Natural killer cell (primary cell): ENCODE measurements around the gene CDC42SE1. TPM values are rescaled to one million over a fixed set of nuclear protein-coding genes. Genes with fewer than 3 reads are reported as not detected.

Experiments used
- ATAC-seq, 3 donors: fragments of 150-1000 bp in 2 of 3; fragments of 200-7000 bp in 1 of 3; cut with Tn5 transposase; 1 replicate in 1 of 3; 2 replicates in 2 of 3; pipeline ENCODE4 v1.10.0; 2021; ENCODE audit warnings: mild to moderate bottlenecking in 2 of 3, moderate library complexity in 2 of 3
- DNase-seq, 2 donors: peaks; one replicate each; pipeline versions ENCODE4 v3.0.0 to v3.0.0-alpha.2; 2013 to 2021; ENCODE audit warnings: mixed read lengths in 1 of 2
- H3K27ac ChIP-seq: one replicate; pipeline ENCODE4 v1.5.1; 2013; ENCODE audit warnings: mild to moderate bottlenecking, low read length
- H3K27me3 ChIP-seq: one replicate; pipeline ENCODE4 v1.6.1; 2013; ENCODE audit warnings: low read length; ENCODE audit not compliant: control insufficient read depth, insufficient read depth
- H3K36me3 ChIP-seq: one replicate; pipeline ENCODE4 v1.6.1; 2013; ENCODE audit warnings: low read length; ENCODE audit not compliant: control insufficient read depth, insufficient read depth
- H3K4me1 ChIP-seq: one replicate; pipeline ENCODE4 v1.6.1; 2013; ENCODE audit warnings: low read length; ENCODE audit not compliant: control insufficient read depth, insufficient read depth
- H3K4me3 ChIP-seq: one replicate; pipeline ENCODE4 v1.5.1; 2013; ENCODE audit warnings: low read length
- H3K9me3 ChIP-seq: one replicate; pipeline ENCODE4 v1.6.1; 2013; ENCODE audit warnings: low read length; ENCODE audit not compliant: control insufficient read depth, insufficient read depth
- H3K27ac Mint-ChIP-seq, 2 donors: one replicate each; pipeline ENCODE4 v1.8.0; 2022; ENCODE audit warnings: mild to moderate bottlenecking in 2 of 2, mixed read lengths in 2 of 2, moderate library complexity in 1 of 2
- H3K27me3 Mint-ChIP-seq, 2 donors: one replicate each; pipeline ENCODE4 v1.8.0; 2022; ENCODE audit warnings: low read depth in 2 of 2, mixed read lengths in 2 of 2
- H3K36me3 Mint-ChIP-seq: one replicate; pipeline ENCODE4 v1.8.0; 2022; ENCODE audit warnings: mixed read lengths
- H3K4me1 Mint-ChIP-seq, 2 donors: one replicate each; pipeline ENCODE4 v1.8.0; 2022; ENCODE audit warnings: mixed read lengths in 2 of 2
- H3K4me3 Mint-ChIP-seq: one replicate; pipeline ENCODE4 v1.8.0; 2022; ENCODE audit warnings: mild to moderate bottlenecking, moderate library complexity, mixed read lengths
- H3K9me3 Mint-ChIP-seq, 2 donors: one replicate each; pipeline ENCODE4 v1.8.0; 2022; ENCODE audit warnings: mixed read lengths in 2 of 2
- CTCF ChIP-seq: fragments of 200-600 bp; IDR thresholded peaks from one replicate; pipeline ENCODE4 v1.8.0; 2022; ENCODE audit warnings: antibody characterized with exemption
- WGBS: methylation state at CpG from one replicate; pipeline ENCODE4 v1.1.7; 2013; ENCODE audit warnings: missing lambda C conversion rate; ENCODE audit not compliant: insufficient coverage; 5-methylcytosine and 5-hydroxymethylcytosine counted together
- intact Hi-C: fragments of 100-400 bp; cut with micrococcal nuclease; formaldehyde crosslinking; loops from one replicate; pipeline ENCODE4 v1.14.2; 2022
- total RNA-seq, 4 donors: library from RNA; stranded (reverse); fragments of 120-200 nt in 1 of 4; gene quantifications; one replicate each; pipeline versions ENCODE4 v1.2.3 to v1.2.4, GENCODE V29; 2013 to 2022

Gene CDC42SE1
- total RNA-seq, 3 donors from 2014 or later (not counting 1 experiment from before 2014, with no cell fraction given) = 555 to 792 (median 752) TPM

- Mint-ChIP-seq H3K27me3 (no peaks in the 10 kb centered on the region), H3K4me3 (no peak overlapping the region), H3K27ac (no peak overlapping the region), H3K9me3 (no peaks in the 10 kb centered on the region), H3K4me1 (peaks cover 16 to 26% of the 10 kb centered on the region in 2 donors), H3K36me3 (no peaks in the 10 kb centered on the region)
- 92% methylated on average over 4 of the region's 4 CpGs for WGBS
- DNase-seq = no peak
- TF ChIP-seq CTCF = no peak
- intact Hi-C loops = no loop called here
- H3K27ac ChIP-seq = no peak overlapping the region
- no peaks in the 10 kb centered on the region for H3K27me3 ChIP-seq
- H3K4me1 ChIP-seq = peaks cover 39% of the 10 kb centered on the region
- ATAC-seq = peak in 1 of 3 donors; percentile 37
- H3K9me3 ChIP-seq = no peaks in the 10 kb centered on the region
- H3K4me3 ChIP-seq = no peak overlapping the region
- peaks cover 12% of the 10 kb centered on the region for H3K36me3 ChIP-seq
These were observed 57.8 kb downstream of the CDC42SE1 start for GRCh38 chr1:151001602-151002001.

Other genes starting within 250 kb of the CDC42SE1 start
- 10 to 100 TPM; 34.0 to 41.4 (median 38.2) TPM for gene ARNT, start 183.0 kb downstream of the CDC42SE1 start, total RNA-seq
- gene CTXND2, start 172.5 kb downstream of the CDC42SE1 start, total RNA-seq = not detected
- gene SETDB1, start 133.3 kb downstream of the CDC42SE1 start, total RNA-seq = 10 to 100 TPM; 64.6 to 74.3 (median 70.5) TPM
- 100 to 1,000 TPM; 122 to 129 (median 127) TPM for gene CERS2, start 84.8 kb downstream of the CDC42SE1 start, total RNA-seq
- gene ANXA9, start 77.3 kb downstream of the CDC42SE1 start, total RNA-seq = under 1 TPM in 1 of 3 donors, not detected in 2; 0.25 TPM
- 10 to 100 TPM; 14.0 to 15.6 (median 15.2) TPM for gene MINDY1, start 52.7 kb downstream of the CDC42SE1 start, total RNA-seq
- 10 to 100 TPM; 11.4 to 14.1 (median 13.5) TPM for gene PRUNE1, start 51.2 kb downstream of the CDC42SE1 start, total RNA-seq
- under 1 TPM; 0.28 to 0.39 (median 0.33) TPM for gene BNIPL, start 23.0 kb downstream of the CDC42SE1 start, total RNA-seq
- 1 to 10 TPM; 1.6 to 3.3 (median 1.9) TPM for gene C1orf56, start 11.9 kb downstream of the CDC42SE1 start, total RNA-seq
- gene MLLT11, start 775 bp upstream of the CDC42SE1 start, total RNA-seq = 10 to 100 TPM; 11.2 to 18.6 (median 17.6) TPM
- gene GABPB2, start 11.1 kb upstream of the CDC42SE1 start, total RNA-seq = 10 to 100 TPM; 27.4 to 34.0 (median 30.6) TPM
- gene SEMA6C, start 87.0 kb upstream of the CDC42SE1 start, total RNA-seq = 1 to 10 TPM; 2.5 to 5.8 (median 3.0) TPM
- gene TNFAIP8L2, start 97.0 kb upstream of the CDC42SE1 start, total RNA-seq = 10 to 100 TPM in 1 of 3 donors, 1 to 10 TPM in 2; 4.8 to 14.5 (median 5.7) TPM
- gene LYSMD1, start 106.3 kb upstream of the CDC42SE1 start, total RNA-seq = 1 to 10 TPM; 1.0 to 1.7 (median 1.2) TPM
- 10 to 100 TPM; 52.3 to 54.2 (median 52.9) TPM for gene SCNM1, start 106.5 kb upstream of the CDC42SE1 start, total RNA-seq
- 1 to 10 TPM in 2 of 3 donors, not detected in 1; 2.6 to 3.8 TPM for gene TMOD4, start 116.4 kb upstream of the CDC42SE1 start, total RNA-seq
- 10 to 100 TPM; 26.2 to 45.1 (median 44.8) TPM for gene VPS72, start 130.6 kb upstream of the CDC42SE1 start, total RNA-seq
- 10 to 100 TPM; 42.0 to 65.2 (median 44.6) TPM for gene PIP5K1A, start 138.9 kb upstream of the CDC42SE1 start, total RNA-seq
- gene PSMD4, start 195.1 kb upstream of the CDC42SE1 start, total RNA-seq = 100 to 1,000 TPM in 1 of 3 donors, 10 to 100 TPM in 2; 94.2 to 101 (median 99.3) TPM
- 10 to 100 TPM; 48.1 to 52.2 (median 48.6) TPM for gene ZNF687, start 222.7 kb upstream of the CDC42SE1 start, total RNA-seq